H9 (cell line): ENCODE measurements around the gene MOCS1. TPM values are rescaled to one million over a fixed set of nuclear protein-coding genes. Genes with fewer than 3 reads are reported as not detected.

Experiments
- DNase-seq: peaks from one replicate; pipeline ENCODE4 v3.0.0-alpha.2; 2017
- H2AFZ ChIP-seq: one replicate; pipeline ENCODE4 v1.6.1; 2013; ENCODE audit warnings: mild to moderate bottlenecking, low read length, control low read depth, moderate library complexity
- H2AK5ac ChIP-seq: 2 replicates; pipeline ENCODE4 v1.6.1; 2013; ENCODE audit warnings: low read length, control low read depth, mixed read lengths; ENCODE audit not compliant: insufficient read length
- H2BK120ac ChIP-seq: one replicate; pipeline ENCODE4 v1.6.1; 2013; ENCODE audit warnings: low read depth, mild to moderate bottlenecking, low read length, control low read depth, inconsistent platforms; ENCODE audit not compliant: poor library complexity, severe bottlenecking
- H2BK12ac ChIP-seq: 2 replicates; pipeline ENCODE4 v1.6.1; 2013; ENCODE audit warnings: low read length, control low read depth, mixed read lengths, low read depth; ENCODE audit not compliant: insufficient read length
- H2BK15ac ChIP-seq: 2 replicates; pipeline ENCODE4 v1.6.1; 2013; ENCODE audit warnings: low read depth, low read length, control low read depth
- H2BK20ac ChIP-seq: one replicate; pipeline ENCODE4 v1.6.1; 2013; ENCODE audit warnings: low read depth, mild to moderate bottlenecking, low read length, control low read depth, inconsistent platforms; ENCODE audit not compliant: poor library complexity, severe bottlenecking
- H2BK5ac ChIP-seq: 2 replicates; pipeline ENCODE4 v1.6.1; 2013; ENCODE audit warnings: low read length, control low read depth, mixed read lengths; ENCODE audit not compliant: insufficient read length
- H3K14ac ChIP-seq: 2 replicates; pipeline ENCODE4 v1.6.1; 2013; ENCODE audit warnings: low read length, control low read depth; ENCODE audit not compliant: insufficient read depth
- H3K18ac ChIP-seq: 2 replicates; pipeline ENCODE4 v1.6.1; 2013; ENCODE audit warnings: low read depth, mild to moderate bottlenecking, mixed read lengths, low read length, control low read depth; ENCODE audit not compliant: insufficient read length
- H3K23ac ChIP-seq: 2 replicates; pipeline ENCODE4 v1.6.1; 2013; ENCODE audit warnings: low read length, control low read depth, mixed read lengths, low read depth; ENCODE audit not compliant: insufficient read length
- H3K23me2 ChIP-seq: 2 replicates; pipeline ENCODE4 v1.6.1; 2013; ENCODE audit warnings: low read depth, mild to moderate bottlenecking, mixed read lengths, low read length, control low read depth; ENCODE audit not compliant: insufficient read length, poor library complexity, severe bottlenecking
- H3K27ac ChIP-seq: 2 replicates; pipeline ENCODE4 v1.5.1; 2013; ENCODE audit warnings: low read length, control low read depth, mixed read lengths, low read depth; ENCODE audit not compliant: insufficient read length
- H3K27me3 ChIP-seq: 2 replicates; pipeline ENCODE4 v1.6.1; 2013; ENCODE audit warnings: low read length, control low read depth, inconsistent platforms; ENCODE audit not compliant: insufficient read depth
- H3K4ac ChIP-seq: 2 replicates; pipeline ENCODE4 v1.6.1; 2013; ENCODE audit warnings: low read depth, mild to moderate bottlenecking, control low read depth, inconsistent platforms, low read length, moderate library complexity
- H3K4me1 ChIP-seq: 2 replicates; pipeline ENCODE4 v1.6.1; 2013; ENCODE audit warnings: low read length, control low read depth, inconsistent platforms; ENCODE audit not compliant: insufficient read depth
- H3K4me2 ChIP-seq: 2 replicates; pipeline ENCODE4 v1.6.1; 2013; ENCODE audit warnings: low read length, control low read depth, mixed read lengths; ENCODE audit not compliant: insufficient read length, insufficient read depth
- H3K56ac ChIP-seq: 2 replicates; pipeline ENCODE4 v1.6.1; 2013; ENCODE audit warnings: low read depth, mild to moderate bottlenecking, mixed read lengths, low read length, control low read depth; ENCODE audit not compliant: insufficient read length
- H3K79me1 ChIP-seq: 2 replicates; pipeline ENCODE4 v1.6.1; 2013; ENCODE audit warnings: low read depth, mild to moderate bottlenecking, moderate library complexity, low read length, control low read depth, inconsistent platforms; ENCODE audit not compliant: insufficient read depth, poor library complexity, severe bottlenecking
- H3K79me2 ChIP-seq: 2 replicates; pipeline ENCODE4 v1.6.1; 2013; ENCODE audit warnings: low read length, control low read depth, inconsistent platforms; ENCODE audit not compliant: insufficient read depth
- H3K9ac ChIP-seq: 2 replicates; pipeline ENCODE4 v1.6.1; 2013; ENCODE audit warnings: low read length, control low read depth, mixed read lengths; ENCODE audit not compliant: insufficient read length; ENCODE audit errors: extremely low read depth
- H3K9me3 ChIP-seq: one replicate; pipeline ENCODE4 v1.6.1; 2013; ENCODE audit warnings: low read depth, low read length, inconsistent platforms; ENCODE audit not compliant: control insufficient read depth
- H3T11ph ChIP-seq: one replicate; pipeline ENCODE4 v1.6.1; 2013; ENCODE audit warnings: mild to moderate bottlenecking, low read length, control low read depth, inconsistent platforms
- H4K20me1 ChIP-seq: one replicate; pipeline ENCODE4 v1.6.1; 2013; ENCODE audit not compliant: control insufficient read depth, insufficient read length, insufficient read depth
- H4K5ac ChIP-seq: 2 replicates; pipeline ENCODE4 v1.6.1; 2013; ENCODE audit warnings: low read depth, mild to moderate bottlenecking, mixed read lengths, low read length, control low read depth; ENCODE audit not compliant: insufficient read length
- H4K8ac ChIP-seq: replicated peaks from 2 replicates; pipeline ENCODE4 v1.6.1; 2013; ENCODE audit warnings: low read length, control low read depth, mixed read lengths, low read depth; ENCODE audit not compliant: insufficient read length
- H4K91ac ChIP-seq: 2 replicates; pipeline ENCODE4 v1.6.1; 2013; ENCODE audit warnings: low read depth, mild to moderate bottlenecking, moderate library complexity, mixed read lengths, low read length, control low read depth; ENCODE audit not compliant: insufficient read length
- H3K27ac Mint-ChIP-seq, 3 experiments: 2 replicates in 2 of 3; 3 replicates in 1 of 3; pipeline ENCODE4 v1.8.0; 2020 to 2021; ENCODE audit warnings: mixed read lengths in 3 of 3, mild to moderate bottlenecking in 1 of 3, moderate library complexity in 1 of 3
- H3K27me3 Mint-ChIP-seq: 2 replicates; pipeline ENCODE4 v1.8.0; 2021; ENCODE audit warnings: low read depth, mild to moderate bottlenecking, moderate library complexity, mixed read lengths
- H3K36me3 Mint-ChIP-seq, 3 experiments: 2 replicates in 2 of 3; 3 replicates in 1 of 3; pipeline ENCODE4 v1.8.0; 2020 to 2021; ENCODE audit warnings: low read depth in 3 of 3, mixed read lengths in 3 of 3; ENCODE audit not compliant: insufficient read depth in 1 of 3
- H3K4me1 Mint-ChIP-seq, 2 experiments: 2 replicates each; pipeline ENCODE4 v1.8.0; 2020; ENCODE audit warnings: mixed read lengths in 2 of 2
- H3K4me3 Mint-ChIP-seq, 2 experiments: 2 replicates in 1 of 2; 3 replicates in 1 of 2; pipeline ENCODE4 v1.8.0; 2020 to 2021; ENCODE audit warnings: mild to moderate bottlenecking in 2 of 2, mixed read lengths in 2 of 2, moderate library complexity in 1 of 2
- H3K9me3 Mint-ChIP-seq, 2 experiments: 2 replicates in 1 of 2; 3 replicates in 1 of 2; pipeline ENCODE4 v1.8.0; 2020; ENCODE audit warnings: mild to moderate bottlenecking in 2 of 2, mixed read lengths in 2 of 2, moderate library complexity in 1 of 2
- CTCF ChIP-seq: fragments of 200-600 bp; sonication (generic); conservative IDR thresholded peaks from 3 replicates; pipeline ENCODE4 v1.8.0; 2021; ENCODE audit warnings: antibody characterized with exemption, mild to moderate bottlenecking
- WGBS: extraction: QIAGEN DNeasy Blood & Tissue Kit; methylation state at CpG from one replicate; pipeline ENCODE4 v1.1.7; 2013; ENCODE audit warnings: missing lambda C conversion rate, low lambda C conversion rate, mixed read lengths; ENCODE audit not compliant: insufficient read length; ENCODE audit errors: extremely low coverage; 5-methylcytosine and 5-hydroxymethylcytosine counted together
- total RNA-seq: library from RNA; stranded (reverse); gene quantifications from 2 replicates; pipeline ENCODE4 v1.2.1, GENCODE V29; 2021

The MOCS1 gene
- total RNA-seq, 1 experiment from 2014 or later, result 15.2 TPM

GRCh38 chr6:39876826-39877225, 57.4 kb downstream of the MOCS1 start:
- no CpG with 5 or more reads among the region's 3 CpGs for WGBS

More at GRCh38 chr6:39876826-39877225, 57.4 kb downstream of the MOCS1 start:
- Histone ChIP-seq H3K4ac (no peak overlapping the region), H3K9ac (no peak overlapping the region), H3K9me3 (no peaks in the 10 kb centered on the region), H4K8ac (no peak overlapping the region), H2BK15ac (no peak overlapping the region), H2BK20ac (no peak overlapping the region), H2AK5ac (no peak overlapping the region), H3K23me2 (no peaks in the 10 kb centered on the region), H4K20me1 (no peaks in the 10 kb centered on the region), H4K5ac (no peak overlapping the region), H3K4me1 (no peaks in the 10 kb centered on the region), H2BK5ac (no peak overlapping the region), H3K23ac (no peak overlapping the region), H2BK120ac (no peak overlapping the region), H4K91ac (no peak overlapping the region), H3K56ac (no peak overlapping the region), H3K79me2 (no peaks in the 10 kb centered on the region), H3K18ac (no peak overlapping the region), H3K14ac (no peak overlapping the region), H2BK12ac (no peak overlapping the region), H3K4me2 (no peak overlapping the region), H3K27ac (no peak overlapping the region), H3K27me3 (no peaks in the 10 kb centered on the region), H2AFZ (no peak overlapping the region), H3T11ph (no peak overlapping the region), H3K79me1 (no peaks in the 10 kb centered on the region)
- Mint-ChIP-seq H3K4me1 (no peaks in the 10 kb centered on the region), H3K4me3 (no peak overlapping the region), H3K27ac (no peak overlapping the region), H3K36me3 (no peaks in the 10 kb centered on the region; a peak in 1 of 7 replicates), H3K27me3 (peaks cover 3% of the 10 kb centered on the region), H3K9me3 (no peaks in the 10 kb centered on the region)
- no peak for DNase-seq
- no peak for TF ChIP-seq CTCF
